ENCODE measurements around the gene PPP2R5C.

The PPP2R5C gene

GRCh38 chr14:101897326-101897725, 135.8 kb downstream of the PPP2R5C start:
- DNase-seq: no peak

GRCh38 chr14:101898416-101898815, 136.9 kb downstream of the PPP2R5C start:
- no peak for DNase-seq

- no peak for DNase-seq
Observed at GRCh38 chr14:101899263-101899662, 137.8 kb downstream of the PPP2R5C start.

- no peak for DNase-seq
Observed at GRCh38 chr14:101900253-101900652, 138.7 kb downstream of the PPP2R5C start.

- no peak for DNase-seq
Observed at GRCh38 chr14:101903111-101903561, 141.6 kb downstream of the PPP2R5C start.

DNA sequence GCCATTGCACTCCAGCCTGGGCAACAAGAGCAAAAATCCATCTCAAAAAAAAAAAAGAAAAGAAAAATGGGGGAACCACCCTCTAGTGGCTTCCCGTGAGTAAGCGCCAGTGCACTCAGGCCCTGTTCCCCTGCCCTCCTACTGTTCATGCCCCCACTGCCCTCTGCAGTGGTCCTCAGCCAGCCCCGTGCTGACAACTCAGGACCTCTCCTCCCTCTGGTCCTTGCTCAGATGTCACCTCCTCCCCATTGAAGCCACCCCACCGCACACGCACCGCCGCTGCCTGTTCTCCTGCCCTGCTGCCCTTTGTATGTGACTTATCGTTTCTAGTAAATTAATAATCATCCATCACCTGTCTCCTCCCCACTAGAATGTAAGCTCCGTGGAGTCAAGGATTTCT, 144.1 kb downstream of the PPP2R5C start:
- DNase-seq: no peak

DNA sequence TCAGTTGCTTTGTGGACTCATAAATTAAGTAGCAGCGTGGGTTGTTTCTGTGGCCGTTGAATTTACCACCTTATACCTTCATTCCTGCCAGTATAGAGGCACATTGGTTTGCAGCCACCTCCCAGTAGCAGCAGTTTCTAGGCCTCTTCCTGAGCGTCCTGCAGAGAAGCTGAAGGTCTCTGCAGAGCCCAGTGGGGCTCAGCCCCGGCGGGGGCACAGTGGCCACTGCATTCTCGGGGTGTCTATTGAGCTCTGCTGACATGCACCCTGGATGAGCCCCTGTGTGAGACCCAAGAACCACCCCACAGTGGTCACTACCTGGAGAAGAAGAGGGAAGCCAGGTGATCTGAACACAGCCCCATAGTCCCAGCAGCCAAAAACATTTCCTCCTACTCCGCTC, 145.1 kb downstream of the PPP2R5C start:
- DNase-seq: no peak

DNA sequence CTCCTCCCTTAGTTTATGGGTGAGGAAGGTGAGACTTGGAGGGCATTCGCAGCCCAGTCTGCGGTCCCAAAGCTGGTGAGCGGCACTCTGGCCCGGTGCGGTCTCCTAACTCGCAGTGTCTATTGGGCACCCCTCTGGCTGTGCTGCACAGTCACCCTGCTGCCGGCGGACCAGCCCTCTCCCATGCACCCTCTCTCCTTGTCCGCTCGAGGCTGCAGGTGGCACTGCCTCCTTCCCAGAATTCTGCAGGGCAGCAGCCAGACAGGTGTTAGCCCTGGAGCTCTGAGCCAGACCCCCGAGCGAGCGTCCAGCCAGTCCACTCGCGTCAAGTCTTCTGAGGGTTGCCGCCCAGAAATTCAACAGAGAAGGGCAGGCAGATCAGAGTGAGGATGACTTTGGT, 146.1 kb downstream of the PPP2R5C start:
- DNase-seq: no peak

DNA sequence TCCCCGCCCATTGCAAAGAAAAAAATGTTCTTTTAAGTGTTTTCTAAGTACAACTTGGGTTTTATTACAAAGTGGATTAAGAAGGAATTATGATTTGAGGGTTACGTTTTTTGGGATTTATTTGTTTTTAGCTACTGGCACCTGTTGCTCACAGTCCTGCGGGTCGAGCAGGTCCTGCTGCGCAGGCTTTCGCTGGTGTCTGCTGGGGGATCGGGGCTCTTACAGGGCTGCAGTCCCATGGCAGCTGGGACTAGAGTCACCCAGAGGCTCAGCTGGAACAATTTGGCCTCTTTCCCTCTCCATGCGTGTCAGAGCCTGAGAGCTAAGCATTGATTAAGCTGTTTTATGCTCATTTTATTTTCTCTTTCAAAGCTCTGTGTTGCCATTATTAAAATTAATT, 147.3 kb downstream of the PPP2R5C start:
- DNase-seq: no peak

GRCh38 chr14:101909371-101910096, 148.0 kb downstream of the PPP2R5C start:
- no peak for DNase-seq

GRCh38 chr14:101912841-101913240, 151.3 kb downstream of the PPP2R5C start:
- no peak for DNase-seq

DNA sequence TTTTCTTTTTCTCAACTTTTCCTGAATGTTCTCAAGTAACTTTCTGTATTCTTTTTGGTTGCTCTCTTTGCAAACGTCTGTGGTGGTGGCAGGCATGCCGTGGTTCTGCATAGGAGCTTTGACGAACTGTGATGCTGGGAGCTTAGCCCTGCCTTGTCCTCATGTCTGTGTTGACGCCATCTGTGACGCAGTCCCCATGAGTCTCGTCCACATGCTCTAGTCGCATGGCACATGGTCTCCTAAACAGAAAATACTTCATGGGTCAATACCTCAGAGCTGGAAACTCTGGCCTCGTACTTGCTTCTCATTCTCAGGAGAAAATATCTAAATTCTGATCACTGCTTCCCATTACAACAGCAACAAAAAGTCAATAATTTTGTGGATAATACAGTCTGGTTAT, 152.6 kb downstream of the PPP2R5C start:
- no peak for DNase-seq

DNA sequence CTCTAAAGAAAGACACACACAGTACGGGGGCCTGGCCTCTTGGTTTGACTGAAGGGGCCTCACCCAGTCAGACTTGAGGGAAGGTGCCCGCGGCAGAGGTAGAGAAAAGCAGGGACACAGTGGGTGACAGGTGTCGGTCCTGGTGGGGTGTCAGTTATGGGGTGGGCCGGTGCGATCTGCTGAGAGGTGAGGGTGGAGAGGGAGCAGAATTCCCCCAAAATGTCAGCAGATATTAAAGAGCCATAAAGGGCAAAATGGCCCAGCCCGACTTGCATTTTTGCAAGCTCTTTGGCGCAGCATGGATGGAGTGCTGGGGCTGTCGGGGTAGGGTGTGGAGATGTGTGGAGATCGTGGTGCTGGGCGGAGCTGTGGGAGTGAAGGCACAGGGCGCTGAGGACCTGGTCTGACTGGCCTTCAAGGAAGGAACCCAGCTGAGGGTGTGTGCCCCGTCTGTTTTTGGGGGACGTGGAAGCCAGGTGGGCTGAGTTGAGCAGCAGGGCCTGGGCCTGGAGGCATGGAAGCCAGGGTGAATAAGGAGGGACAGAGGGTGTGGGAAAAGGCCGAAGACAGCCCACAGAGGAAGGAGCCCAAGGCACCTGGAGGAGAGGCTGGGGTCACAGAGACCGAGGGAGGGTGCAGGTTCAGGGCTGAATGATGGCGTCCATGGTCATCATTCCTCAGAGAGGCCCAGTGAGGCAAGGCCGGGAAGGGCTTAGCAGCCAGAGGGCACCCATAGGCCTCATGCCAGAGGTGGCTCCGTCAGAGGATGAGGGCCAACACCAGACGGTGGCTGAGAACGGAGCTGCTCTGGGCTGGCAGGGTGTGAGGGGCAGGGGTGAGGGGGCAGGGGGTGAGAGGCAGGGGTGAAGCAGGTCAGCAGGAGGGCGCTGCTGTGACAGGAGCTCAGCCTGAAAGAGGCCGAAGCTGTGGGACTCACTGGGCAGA, 154.6 kb downstream of the PPP2R5C start:
- DNase-seq: no peak

GRCh38 chr14:101916816-101917412, 155.4 kb downstream of the PPP2R5C start:
- no peak for DNase-seq

DNA sequence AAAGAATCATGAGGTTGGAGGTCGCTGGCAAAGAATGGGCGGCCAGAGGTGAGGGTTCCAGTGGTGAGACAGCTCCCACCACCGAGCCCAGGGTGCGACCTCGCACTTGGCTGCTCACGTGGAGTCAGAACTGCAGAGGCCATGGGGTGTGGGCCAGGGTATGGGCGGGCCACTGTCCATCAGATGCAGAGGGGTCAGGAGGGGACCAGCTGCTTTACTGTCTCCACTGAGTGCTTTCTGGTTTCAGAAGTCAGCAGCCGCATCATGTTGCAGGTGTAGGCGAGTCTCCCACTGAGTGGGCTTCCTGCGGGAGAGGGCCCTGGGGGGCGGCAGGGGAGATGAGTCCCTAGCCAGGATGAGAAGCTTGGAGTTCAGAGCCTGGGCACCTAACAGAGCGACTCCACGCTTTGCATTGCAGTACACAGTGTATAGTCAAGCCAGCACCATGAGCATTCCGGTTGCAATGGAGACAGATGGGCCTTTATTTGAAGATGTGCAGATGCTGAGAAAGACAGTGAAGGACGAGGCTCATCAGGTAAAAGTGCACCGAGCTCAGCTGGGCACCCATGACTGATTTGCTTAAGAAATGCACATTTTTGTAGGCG, 156.0 kb downstream of the PPP2R5C start:
- no peak for DNase-seq

- no peak for DNase-seq
Observed at GRCh38 chr14:101918065-101918989, 156.8 kb downstream of the PPP2R5C start.

- DNase-seq: no peak
Observed at GRCh38 chr14:101920271-101920670, 158.8 kb downstream of the PPP2R5C start.

GRCh38 chr14:101922866-101923265, 161.4 kb downstream of the PPP2R5C start:
- DNase-seq: no peak

DNA sequence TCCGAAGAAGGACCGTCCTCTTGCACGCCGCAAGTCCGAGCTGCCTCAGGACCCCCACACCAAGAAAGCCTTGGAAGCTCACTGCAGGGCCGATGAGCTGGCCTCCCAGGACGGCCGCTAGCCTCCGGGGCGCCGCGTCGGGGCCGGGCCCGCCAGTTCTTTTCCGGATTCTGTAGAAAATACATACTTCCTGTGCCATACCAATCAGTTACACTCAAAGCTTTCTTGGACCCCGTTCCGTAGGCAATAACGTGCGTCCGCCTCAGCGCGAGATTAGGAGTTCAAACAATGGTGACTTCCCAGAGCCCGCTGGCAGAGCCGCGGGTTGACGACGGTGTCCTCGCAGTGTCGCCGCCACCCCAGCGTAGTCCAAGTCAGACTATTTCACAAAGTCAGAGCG, 163.6 kb downstream of the PPP2R5C start:
- no peak for DNase-seq

GRCh38 chr14:101926085-101926484, 164.6 kb downstream of the PPP2R5C start:
- no peak for DNase-seq

DNA sequence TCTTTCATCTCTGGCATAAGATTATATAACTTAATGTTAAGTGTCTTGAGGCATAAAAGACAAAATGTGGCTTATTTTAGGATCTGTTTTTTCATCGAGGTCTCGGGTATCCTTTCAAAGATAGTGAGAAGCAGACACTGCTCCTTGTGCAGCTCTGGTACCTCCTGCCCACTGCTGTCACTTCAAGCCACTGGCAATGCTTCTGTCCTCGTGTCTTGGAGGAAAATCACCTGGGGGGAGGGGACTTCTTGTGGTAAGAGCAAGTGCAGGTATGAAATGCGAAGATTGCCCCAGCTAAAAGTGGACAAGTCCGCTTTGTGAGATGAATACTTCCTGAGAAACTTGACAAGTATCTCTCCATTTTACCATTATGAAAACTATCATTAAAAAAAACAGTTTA, 165.1 kb downstream of the PPP2R5C start:
- DNase-seq: no peak

- peak in 1 of 2 donors; percentile 13 for DNase-seq
Observed at GRCh38 chr14:101927859-101928258, 166.3 kb downstream of the PPP2R5C start.

All from bone marrow (tissue), 2 donors.